Upper lobe of right lung (tissue), 1 donor: ENCODE data around the gene BABAM2. TPM values are rescaled to one million over a fixed set of nuclear protein-coding genes. Genes with fewer than 3 reads are reported as not detected.

ENCODE experiments used
- ATAC-seq: fragments of 200-7000 bp; cut with Tn5 transposase; one replicate; pipeline ENCODE4 v1.9.1; 2020; ENCODE audit warnings: mild to moderate bottlenecking, moderate library complexity
- DNase-seq: peaks from one replicate; pipeline ENCODE4 v3.0.0-alpha.2; 2020
- H3K27ac ChIP-seq: fragments of 200-600 bp; one replicate; pipeline ENCODE4 v1.8.0; 2022
- H3K27me3 ChIP-seq: fragments of 200-600 bp; one replicate; pipeline ENCODE4 v1.8.0; 2022; ENCODE audit warnings: mild to moderate bottlenecking
- H3K36me3 ChIP-seq: fragments of 200-600 bp; one replicate; pipeline ENCODE4 v1.8.0; 2022
- H3K4me1 ChIP-seq: fragments of 200-600 bp; one replicate; pipeline ENCODE4 v1.8.0; 2022
- H3K4me3 ChIP-seq: fragments of 200-600 bp; one replicate; pipeline ENCODE4 v1.8.0; 2022; ENCODE audit warnings: mild to moderate bottlenecking
- H3K9me3 ChIP-seq: fragments of 200-600 bp; one replicate; pipeline ENCODE4 v1.8.0; 2022
- intact Hi-C: fragments of 100-400 bp; cut with DNase I; formaldehyde crosslinking; loops from one replicate; pipeline ENCODE4 v1.11.0; 2022
- total RNA-seq: library from RNA; stranded (reverse); fragmentation: NEBNext Ultra II Directional; extraction: Animal tissue kit (Norgen Biotek cat#: 25700); gene quantifications from one replicate; pipeline ENCODE4 v1.2.1, GENCODE V29; 2021
- TF ChIP-seq, protein P1 (sequence below): fragments of 200-600 bp; IDR thresholded peaks from one replicate; pipeline ENCODE4 v1.8.0; 2022; ENCODE audit warnings: antibody characterized with exemption
- donor health status: DM: no; HTN: yes; CAD: no; lungs with severe emphysema.

BABAM2 gene
- total RNA-seq, 1 donor from 2014 or later = 36.2 TPM

DNA sequence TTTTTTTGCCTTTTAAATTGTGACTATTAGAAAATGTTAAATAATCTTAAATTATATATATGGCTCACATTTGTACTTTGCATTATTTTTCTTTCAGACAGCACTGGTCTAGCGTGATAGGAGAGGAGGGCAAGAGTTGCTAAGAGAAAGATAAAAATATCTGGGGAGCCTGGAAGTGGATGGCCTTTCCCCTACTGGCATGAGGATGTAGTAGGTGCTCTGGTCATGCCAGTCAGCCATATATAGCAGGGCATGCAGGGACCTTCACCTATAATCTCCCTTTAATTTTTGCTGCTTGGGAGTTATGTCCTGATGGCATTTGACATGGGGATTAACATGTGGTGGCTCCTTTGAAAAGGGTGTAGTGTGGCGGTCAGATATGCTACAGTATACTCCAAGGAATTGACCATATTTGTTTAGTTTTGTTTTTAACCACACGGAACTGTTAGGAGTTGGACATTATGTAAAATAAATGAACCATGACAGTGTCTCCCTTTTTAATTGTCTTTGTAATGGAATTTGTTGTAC is 144.7 kb downstream of the BABAM2 start:
- DNase-seq = no peak
- no peak overlapping the region for H3K27ac ChIP-seq
- TF ChIP-seq, protein P1, sequence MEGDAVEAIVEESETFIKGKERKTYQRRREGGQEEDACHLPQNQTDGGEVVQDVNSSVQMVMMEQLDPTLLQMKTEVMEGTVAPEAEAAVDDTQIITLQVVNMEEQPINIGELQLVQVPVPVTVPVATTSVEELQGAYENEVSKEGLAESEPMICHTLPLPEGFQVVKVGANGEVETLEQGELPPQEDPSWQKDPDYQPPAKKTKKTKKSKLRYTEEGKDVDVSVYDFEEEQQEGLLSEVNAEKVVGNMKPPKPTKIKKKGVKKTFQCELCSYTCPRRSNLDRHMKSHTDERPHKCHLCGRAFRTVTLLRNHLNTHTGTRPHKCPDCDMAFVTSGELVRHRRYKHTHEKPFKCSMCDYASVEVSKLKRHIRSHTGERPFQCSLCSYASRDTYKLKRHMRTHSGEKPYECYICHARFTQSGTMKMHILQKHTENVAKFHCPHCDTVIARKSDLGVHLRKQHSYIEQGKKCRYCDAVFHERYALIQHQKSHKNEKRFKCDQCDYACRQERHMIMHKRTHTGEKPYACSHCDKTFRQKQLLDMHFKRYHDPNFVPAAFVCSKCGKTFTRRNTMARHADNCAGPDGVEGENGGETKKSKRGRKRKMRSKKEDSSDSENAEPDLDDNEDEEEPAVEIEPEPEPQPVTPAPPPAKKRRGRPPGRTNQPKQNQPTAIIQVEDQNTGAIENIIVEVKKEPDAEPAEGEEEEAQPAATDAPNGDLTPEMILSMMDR = no peak
- H3K36me3 ChIP-seq = no peaks in the 10 kb centered on the region
- H3K9me3 ChIP-seq = no peaks in the 10 kb centered on the region
- intact Hi-C loops = no loop called here
- no peak overlapping the region for H3K4me3 ChIP-seq
- H3K27me3 ChIP-seq = no peaks in the 10 kb centered on the region
- ATAC-seq = no peak
- H3K4me1 ChIP-seq = no peaks in the 10 kb centered on the region

DNA sequence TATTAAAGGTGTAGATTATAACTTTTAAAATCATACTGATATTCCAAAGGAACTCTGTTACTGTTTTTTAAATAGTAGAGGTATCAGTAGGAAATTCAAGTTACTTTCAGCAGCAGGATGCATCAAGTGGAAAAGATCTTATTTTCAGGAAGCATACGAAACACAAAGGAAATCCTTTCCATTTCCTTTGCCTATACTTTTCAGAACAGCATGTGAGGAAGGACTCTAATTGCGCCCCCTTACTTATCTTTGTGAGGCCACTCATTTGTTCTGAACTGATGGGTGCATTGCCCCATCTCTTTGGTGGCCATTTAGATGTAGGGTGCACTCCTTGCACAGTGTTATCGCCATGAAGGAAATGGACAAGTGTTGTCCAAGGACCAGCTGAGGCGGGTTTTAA is 145.3 kb downstream of the BABAM2 start:
- Histone ChIP-seq H3K36me3 (no peaks in the 10 kb centered on the region), H3K27me3 (no peaks in the 10 kb centered on the region), H3K27ac (no peak overlapping the region), H3K9me3 (no peaks in the 10 kb centered on the region), H3K4me1 (no peaks in the 10 kb centered on the region), H3K4me3 (no peak overlapping the region)
- DNase-seq (no peak), ATAC-seq (no peak)
- intact Hi-C loops = no loop called here
- TF ChIP-seq, protein P1 = no peak

DNA sequence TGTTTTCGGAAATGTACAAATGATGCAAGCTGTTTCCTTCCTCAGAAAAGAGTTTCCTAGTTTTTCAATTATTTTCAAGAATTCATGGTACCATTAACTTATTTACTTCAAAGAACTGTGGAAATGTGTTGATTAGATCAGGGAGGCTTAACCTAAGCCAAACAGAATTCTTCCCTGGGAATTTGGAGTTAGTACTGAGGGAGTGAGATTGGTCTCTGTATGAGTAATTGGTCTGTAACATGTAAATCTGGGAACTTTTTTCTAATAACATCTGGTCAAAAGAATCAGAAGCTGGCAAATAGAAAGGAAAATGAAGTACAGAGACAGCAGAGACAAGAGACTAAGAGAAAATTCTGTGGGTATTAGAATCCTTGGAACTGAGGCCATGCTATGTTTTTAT is 145.8 kb downstream of the BABAM2 start:
- no peaks in the 10 kb centered on the region for H3K9me3 ChIP-seq
- TF ChIP-seq, protein P1 = no peak
- no peak for DNase-seq
- no peak for ATAC-seq
- no peaks in the 10 kb centered on the region for H3K36me3 ChIP-seq
- no peaks in the 10 kb centered on the region for H3K27me3 ChIP-seq
- no peaks in the 10 kb centered on the region for H3K4me1 ChIP-seq
- intact Hi-C loops = no loop called here
- H3K4me3 ChIP-seq = no peak overlapping the region
- H3K27ac ChIP-seq = no peak overlapping the region

DNA sequence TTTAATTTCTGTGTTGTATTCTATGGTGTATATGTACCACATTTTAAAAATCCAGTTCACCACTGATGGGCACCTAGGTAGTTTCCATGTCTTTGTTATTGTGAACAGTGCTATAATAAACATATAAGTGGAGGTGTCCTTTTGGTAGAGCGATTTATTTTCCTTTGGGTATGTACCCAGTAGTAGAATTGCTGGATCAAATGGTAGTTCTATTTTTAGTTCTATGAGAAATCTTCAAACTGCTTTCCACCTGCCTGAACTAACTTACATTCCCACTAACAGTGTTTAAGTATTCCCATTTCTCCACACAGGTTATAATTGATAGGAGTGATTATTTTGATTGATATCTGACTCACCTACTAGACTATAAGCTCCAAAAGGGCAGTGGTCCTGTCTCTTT is 148.2 kb downstream of the BABAM2 start:
- TF ChIP-seq, protein P1 = no peak
- Histone ChIP-seq H3K27ac (no peak overlapping the region), H3K27me3 (no peaks in the 10 kb centered on the region), H3K36me3 (no peaks in the 10 kb centered on the region), H3K9me3 (no peaks in the 10 kb centered on the region), H3K4me3 (no peak overlapping the region), H3K4me1 (no peaks in the 10 kb centered on the region)
- intact Hi-C loops = no loop called here
- ATAC-seq = no peak
- DNase-seq = no peak

DNA sequence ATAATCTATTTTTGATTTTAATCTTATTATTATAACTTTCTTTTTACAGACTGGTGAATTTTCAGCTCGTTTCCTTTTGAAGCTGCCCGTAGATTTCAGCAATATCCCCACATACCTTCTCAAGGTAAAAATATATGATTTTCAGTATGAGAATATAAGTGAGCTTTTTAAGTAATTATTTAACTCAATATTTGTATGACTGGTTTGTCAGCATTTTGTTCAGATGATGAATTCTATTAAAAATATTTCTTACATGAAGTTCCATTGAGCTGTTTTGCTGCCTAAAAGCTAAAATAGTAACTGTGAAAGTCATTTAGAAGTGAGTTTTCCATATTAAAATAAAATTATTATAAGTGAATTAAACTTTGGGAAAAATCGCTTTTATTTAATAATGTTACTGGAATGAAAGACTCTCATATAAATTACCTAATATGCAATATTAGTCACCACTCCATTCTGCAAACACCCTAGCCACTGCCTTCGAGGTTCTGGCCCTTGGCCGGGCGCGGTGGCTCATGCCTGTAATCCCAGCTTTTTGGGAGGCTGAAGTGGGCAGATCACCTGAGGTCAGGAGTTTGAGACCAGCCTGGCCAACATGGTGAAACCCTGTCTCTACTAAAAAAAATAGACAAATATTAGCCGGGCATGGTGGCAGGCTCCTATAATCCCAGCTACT is 155.3 kb downstream of the BABAM2 start:
- TF ChIP-seq, protein P1 = no peak
- Histone ChIP-seq H3K27me3 (no peaks in the 10 kb centered on the region), H3K4me1 (peaks cover 26% of the 10 kb centered on the region), H3K4me3 (no peak overlapping the region), H3K36me3 (no peaks in the 10 kb centered on the region), H3K27ac (no peak overlapping the region), H3K9me3 (no peaks in the 10 kb centered on the region)
- intact Hi-C loops = no loop called here
- ATAC-seq = no peak
- DNase-seq = no peak
